Measurements from ENCODE around the gene HNF1A.
"Not testable (repeated sequence)": the region's sequence is repeated elsewhere in the genome, so short reads cannot be mapped to it uniquely, and the experiment has no call there.

HNF1A gene

GRCh38 chr12:120945516-120945915 is 32.8 kb upstream of the HNF1A start:
- H3K4me3 ChIP-seq (ENCODE audit: low read length in 2 of 2); H3K27ac ChIP-seq (replicated peaks; ENCODE audit: low read length); H4K8ac ChIP-seq (ENCODE audit: low read depth, low read length); DNase-seq (ENCODE audit: low spot score); H3K23ac ChIP-seq (ENCODE audit: low read depth, low read length, poor library complexity); H3K4me2 ChIP-seq (ENCODE audit: insufficient read depth, low read length, poor library complexity, severe bottlenecking); H4K91ac ChIP-seq (ENCODE audit: low read depth, low read length, poor library complexity); H3K9me3 ChIP-seq (replicated peaks in 1 of 2; ENCODE audit: control insufficient read depth in 2 of 2, insufficient read depth in 1 of 2, low read depth in 1 of 2, low read length in 2 of 2); H2AK5ac ChIP-seq (ENCODE audit: low read depth, low read length); H2BK15ac ChIP-seq (ENCODE audit: low read length); H2BK5ac ChIP-seq (ENCODE audit: low read length); H2AFZ ChIP-seq (ENCODE audit: low read length); H2BK12ac ChIP-seq (ENCODE audit: low read length); H2BK120ac ChIP-seq (ENCODE audit: low read depth, low read length); H3K4me1 ChIP-seq (ENCODE audit: control insufficient read depth in 2 of 2, insufficient read depth in 1 of 2, low read depth in 1 of 2, low read length in 2 of 2); H3K27me3 ChIP-seq (ENCODE audit: control insufficient read depth in 3 of 3, insufficient read depth in 3 of 3, low read depth in 1 of 3, low read length in 3 of 3); H3K36me3 ChIP-seq (replicated peaks in 1 of 2; ENCODE audit: control insufficient read depth in 2 of 2, insufficient read depth in 2 of 2, low read length in 2 of 2); H3K18ac ChIP-seq (ENCODE audit: low read length); H3K9ac ChIP-seq (ENCODE audit: low read depth, low read length, poor library complexity); H3K14ac ChIP-seq (ENCODE audit: low read length); H3K79me1 ChIP-seq (ENCODE audit: low read depth, low read length); H3K4ac ChIP-seq (ENCODE audit: low read length): not testable (repeated sequence)
- no CpG with 5 or more reads among the region's 6 CpGs for WGBS, 2 donors (ENCODE audit: extremely low coverage in 2 of 2, insufficient read length in 2 of 2, insufficient replicate concordance in 1 of 2)

GRCh38 chr12:120950260-120950799 is 28.0 kb upstream of the HNF1A start:
- not testable (repeated sequence) for H3K18ac ChIP-seq (ENCODE audit: low read length); H4K8ac ChIP-seq (ENCODE audit: low read depth, low read length); H3K4me1 ChIP-seq (ENCODE audit: control insufficient read depth in 2 of 2, insufficient read depth in 1 of 2, low read depth in 1 of 2, low read length in 2 of 2); H2BK5ac ChIP-seq (ENCODE audit: low read length); DNase-seq (ENCODE audit: low spot score); H2AFZ ChIP-seq (ENCODE audit: low read length); H2BK12ac ChIP-seq (ENCODE audit: low read length); H3K23ac ChIP-seq (ENCODE audit: low read depth, low read length, poor library complexity); H3K14ac ChIP-seq (ENCODE audit: low read length); H2AK5ac ChIP-seq (ENCODE audit: low read depth, low read length); H3K36me3 ChIP-seq (replicated peaks in 1 of 2; ENCODE audit: control insufficient read depth in 2 of 2, insufficient read depth in 2 of 2, low read length in 2 of 2); H3K79me1 ChIP-seq (ENCODE audit: low read depth, low read length); H2BK15ac ChIP-seq (ENCODE audit: low read length); H3K4me3 ChIP-seq (ENCODE audit: low read length in 2 of 2); H3K4ac ChIP-seq (ENCODE audit: low read length); H3K27me3 ChIP-seq (ENCODE audit: control insufficient read depth in 3 of 3, insufficient read depth in 3 of 3, low read depth in 1 of 3, low read length in 3 of 3); H3K27ac ChIP-seq (replicated peaks; ENCODE audit: low read length); H4K91ac ChIP-seq (ENCODE audit: low read depth, low read length, poor library complexity); H3K4me2 ChIP-seq (ENCODE audit: insufficient read depth, low read length, poor library complexity, severe bottlenecking); H3K9me3 ChIP-seq (replicated peaks in 1 of 2; ENCODE audit: control insufficient read depth in 2 of 2, insufficient read depth in 1 of 2, low read depth in 1 of 2, low read length in 2 of 2); H3K9ac ChIP-seq (ENCODE audit: low read depth, low read length, poor library complexity); H2BK120ac ChIP-seq (ENCODE audit: low read depth, low read length)
- WGBS, 2 donors (ENCODE audit: extremely low coverage in 2 of 2, insufficient read length in 2 of 2, insufficient replicate concordance in 1 of 2), result no CpG with 5 or more reads among the region's 31 CpGs

- no peak overlapping the region for H3K4me2 ChIP-seq (ENCODE audit: insufficient read depth, low read length, poor library complexity, severe bottlenecking)
- WGBS, 2 donors (ENCODE audit: extremely low coverage in 2 of 2, insufficient read length in 2 of 2, insufficient replicate concordance in 1 of 2), result no CpG with 5 or more reads among the region's 5 CpGs
- H3K4me1 ChIP-seq (ENCODE audit: control insufficient read depth in 2 of 2, insufficient read depth in 1 of 2, low read depth in 1 of 2, low read length in 2 of 2), result no peaks in the 10 kb centered on the region
- no peak overlapping the region for H3K4me3 ChIP-seq (ENCODE audit: low read length in 2 of 2)
- H2BK5ac ChIP-seq (ENCODE audit: low read length), result no peak overlapping the region
- H2BK12ac ChIP-seq (ENCODE audit: low read length), result no peak overlapping the region
- H3K18ac ChIP-seq (ENCODE audit: low read length), result no peak overlapping the region
- H2AFZ ChIP-seq (ENCODE audit: low read length), result no peak overlapping the region
- peaks cover 0 to 2% (median 0%) of the 10 kb centered on the region in 3 experiments for H3K27me3 ChIP-seq (ENCODE audit: control insufficient read depth in 3 of 3, insufficient read depth in 3 of 3, low read depth in 1 of 3, low read length in 3 of 3)
- H2BK15ac ChIP-seq (ENCODE audit: low read length), result no peak overlapping the region
- H3K9me3 ChIP-seq (replicated peaks in 1 of 2; ENCODE audit: control insufficient read depth in 2 of 2, insufficient read depth in 1 of 2, low read depth in 1 of 2, low read length in 2 of 2), result peaks cover 0 to 2% of the 10 kb centered on the region in 2 donors
- no peak overlapping the region for H3K4ac ChIP-seq (ENCODE audit: low read length)
- no peaks in the 10 kb centered on the region for H3K36me3 ChIP-seq (replicated peaks in 1 of 2; ENCODE audit: control insufficient read depth in 2 of 2, insufficient read depth in 2 of 2, low read length in 2 of 2)
- H2AK5ac ChIP-seq (ENCODE audit: low read depth, low read length), result no peak overlapping the region
- H3K14ac ChIP-seq (ENCODE audit: low read length), result no peak overlapping the region
- no peak overlapping the region for H3K27ac ChIP-seq (replicated peaks; ENCODE audit: low read length)
- H3K23ac ChIP-seq (ENCODE audit: low read depth, low read length, poor library complexity), result no peak overlapping the region
- no peaks in the 10 kb centered on the region for H3K79me1 ChIP-seq (ENCODE audit: low read depth, low read length)
- H4K8ac ChIP-seq (ENCODE audit: low read depth, low read length), result no peak overlapping the region
- no peak overlapping the region for H2BK120ac ChIP-seq (ENCODE audit: low read depth, low read length)
- H3K9ac ChIP-seq (ENCODE audit: low read depth, low read length, poor library complexity), result no peak overlapping the region
- H4K91ac ChIP-seq (ENCODE audit: low read depth, low read length, poor library complexity), result no peak overlapping the region
- DNase-seq (ENCODE audit: low spot score), result no peak
These were observed 27.5 kb upstream of the HNF1A start for GRCh38 chr12:120950807-120951206.

GRCh38 chr12:120955232-120955631 is 23.1 kb upstream of the HNF1A start:
- Histone ChIP-seq H3K9ac (ENCODE audit: low read depth, low read length, poor library complexity) (no peak overlapping the region), H3K4me2 (ENCODE audit: insufficient read depth, low read length, poor library complexity, severe bottlenecking) (no peak overlapping the region), H3K79me1 (ENCODE audit: low read depth, low read length) (no peaks in the 10 kb centered on the region), H2BK120ac (ENCODE audit: low read depth, low read length) (no peak overlapping the region), H2AK5ac (ENCODE audit: low read depth, low read length) (no peak overlapping the region), H2BK15ac (ENCODE audit: low read length) (no peak overlapping the region), H3K14ac (ENCODE audit: low read length) (no peak overlapping the region), H3K4ac (ENCODE audit: low read length) (no peak overlapping the region), H3K9me3 (replicated peaks in 1 of 2; ENCODE audit: control insufficient read depth in 2 of 2, insufficient read depth in 1 of 2, low read depth in 1 of 2, low read length in 2 of 2) (peaks cover 0 to 2% of the 10 kb centered on the region in 2 donors), H3K23ac (ENCODE audit: low read depth, low read length, poor library complexity) (no peak overlapping the region), H3K36me3 (replicated peaks in 1 of 2; ENCODE audit: control insufficient read depth in 2 of 2, insufficient read depth in 2 of 2, low read length in 2 of 2) (no peaks in the 10 kb centered on the region), H4K8ac (ENCODE audit: low read depth, low read length) (no peak overlapping the region), H3K18ac (ENCODE audit: low read length) (no peak overlapping the region), H4K91ac (ENCODE audit: low read depth, low read length, poor library complexity) (no peak overlapping the region), H3K27ac (replicated peaks; ENCODE audit: low read length) (no peak overlapping the region), H2BK12ac (ENCODE audit: low read length) (no peak overlapping the region), H3K4me3 (ENCODE audit: low read length in 2 of 2) (no peak overlapping the region), H3K4me1 (ENCODE audit: control insufficient read depth in 2 of 2, insufficient read depth in 1 of 2, low read depth in 1 of 2, low read length in 2 of 2) (no peaks in the 10 kb centered on the region), H2AFZ (ENCODE audit: low read length) (no peak overlapping the region), H2BK5ac (ENCODE audit: low read length) (no peak overlapping the region), H3K27me3 (ENCODE audit: control insufficient read depth in 3 of 3, insufficient read depth in 3 of 3, low read depth in 1 of 3, low read length in 3 of 3) (no peaks in the 10 kb centered on the region)
- WGBS, 2 donors (ENCODE audit: extremely low coverage in 2 of 2, insufficient read length in 2 of 2, insufficient replicate concordance in 1 of 2), result no CpG with 5 or more reads among the region's 4 CpGs
- no peak for DNase-seq (ENCODE audit: low spot score)
